K562 (cell line): ENCODE measurements around the gene DHDH. TPM values are rescaled to one million over a fixed set of nuclear protein-coding genes. Genes with fewer than 3 reads are reported as not detected.

Experiments used
- ATAC-seq: fragments of 200-7000 bp; cut with Tn5 transposase; 3 replicates; pipeline ENCODE4 v1.9.1; 2020; ENCODE audit warnings: moderate library complexity
- BruUV-seq: library from RNA; stranded (reverse); fragments of 400-500 nt; replicated peaks from 2 replicates; lab custom pipeline; 2021; lab: Mats Ljungman, UMichigan
- CTCF ChIA-PET: fragments of 300-600 bp; formaldehyde crosslinking; extraction: SDS; loops from one replicate; lab custom pipeline; 2021; ENCODE audit warnings: low intra/inter-chr PET ratio; lab: Yijun Ruan, JAX
- POLR2A ChIA-PET: fragments of 300-600, 350-650 bp; sonication (Branson Sonifier 250); formaldehyde crosslinking; extraction: SDS; loops from one replicate; lab custom pipeline; 2021; ENCODE audit warnings: antibody characterized with exemption, inconsistent platforms; lab: Yijun Ruan, JAX
- DNase-seq, 4 experiments: peaks; one replicate each; pipeline versions ENCODE4 v3.0.0 to v3.0.0-alpha.2; 2011 to 2018; ENCODE audit warnings: low spot score in 3 of 4, mixed read lengths in 3 of 4; ENCODE audit errors: extremely low read depth in 1 of 4
- FAIRE-seq: peaks from 2 replicates; lab custom pipeline; 2011; peaks lifted over from hg19 to GRCh38; lab: Jason Lieb, UNC
- H2AFZ ChIP-seq: 2 replicates; pipeline ENCODE4 v1.6.0; 2011; ENCODE audit warnings: low read depth, low read length, control low read depth, inconsistent platforms
- H3K27ac ChIP-seq: fragments of 200-600 bp; 3 replicates; pipeline ENCODE4 v1.8.0; 2011; ENCODE audit warnings: low read depth, mild to moderate bottlenecking, control low read depth, inconsistent platforms, low read length, moderate library complexity, mixed read lengths; ENCODE audit errors: extremely low read depth
- H3K27me3 ChIP-seq, 2 experiments: fragments of 300-600 bp in 1 of 2; 2 replicates in 1 of 2; 3 replicates in 1 of 2; pipeline versions ENCODE4 v1.6.0 to v1.8.0; 2011; ENCODE audit warnings: inconsistent platforms in 2 of 2, low read length in 2 of 2, mild to moderate bottlenecking in 1 of 2, mixed read lengths in 1 of 2, moderate library complexity in 1 of 2; ENCODE audit not compliant: control insufficient read depth in 2 of 2, insufficient read depth in 2 of 2
- H3K36me3 ChIP-seq: fragments of 300-600 bp; 3 replicates; pipeline ENCODE4 v1.8.0; 2011; ENCODE audit warnings: mild to moderate bottlenecking, low read length, inconsistent platforms; ENCODE audit not compliant: control insufficient read depth, insufficient read depth
- H3K4me1 ChIP-seq, 2 experiments: fragments of 200-600 bp in 1 of 2; replicated peaks in 1 of 2; 2 replicates in 1 of 2; 3 replicates in 1 of 2; pipeline versions ENCODE4 v1.5.1 to v1.8.0; 2011; ENCODE audit warnings: inconsistent platforms in 2 of 2, low read length in 2 of 2, mild to moderate bottlenecking in 1 of 2, mixed read lengths in 1 of 2, moderate library complexity in 1 of 2; ENCODE audit not compliant: control insufficient read depth in 2 of 2, insufficient read depth in 2 of 2
- H3K4me2 ChIP-seq: 2 replicates; pipeline ENCODE4 v1.6.1; 2011; ENCODE audit warnings: low read length, control low read depth, inconsistent platforms, mixed read lengths; ENCODE audit not compliant: insufficient read depth
- H3K4me3 ChIP-seq: fragments of 200-600 bp; sonication (generic), shearing (Covaris generic); 2 replicates; pipeline ENCODE4 v1.5.1; 2016; ENCODE audit warnings: control low read depth, inconsistent platforms
- H3K79me2 ChIP-seq: fragments of 200-600 bp; 3 replicates; pipeline ENCODE4 v1.8.0; 2011; ENCODE audit warnings: low read length, inconsistent platforms; ENCODE audit not compliant: control insufficient read depth, insufficient read depth
- H3K9ac ChIP-seq, 2 experiments: 2 replicates each; pipeline versions ENCODE4 v1.6.0 to v1.6.1; 2011; ENCODE audit warnings: low read depth in 2 of 2, low read length in 2 of 2, control low read depth in 1 of 2, inconsistent platforms in 1 of 2, mild to moderate bottlenecking in 1 of 2, mixed read lengths in 1 of 2; ENCODE audit not compliant: insufficient read depth in 1 of 2
- H3K9me1 ChIP-seq: one replicate; pipeline ENCODE4 v1.6.0; 2011; ENCODE audit warnings: inconsistent platforms, mild to moderate bottlenecking, low read length, moderate library complexity; ENCODE audit not compliant: control insufficient read depth, insufficient read depth
- H3K9me3 ChIP-seq: replicated peaks from 2 replicates; pipeline ENCODE4 v1.5.1; 2011; ENCODE audit warnings: low read depth, low read length, inconsistent platforms; ENCODE audit not compliant: control insufficient read depth, insufficient read depth
- H4K20me1 ChIP-seq: replicated peaks from 2 replicates; pipeline ENCODE4 v1.6.1; 2011; ENCODE audit warnings: low read length, inconsistent platforms, mixed read lengths; ENCODE audit not compliant: control insufficient read depth, insufficient read depth
- BCOR ChIP-seq: fragments of 450-650 bp; IDR thresholded peaks from 2 replicates; pipeline ENCODE4 v1.6.1; 2016
- CHD7 ChIP-seq: fragments of 200-600 bp; sonication (generic); IDR thresholded peaks from one replicate; pipeline ENCODE4 v1.6.1; 2012; ENCODE audit warnings: mild to moderate bottlenecking, low read depth, low read length, inconsistent platforms
- RCOR1 ChIP-seq, 2 experiments: IDR thresholded peaks; 2 replicates each; pipeline ENCODE4 v1.6.1; 2012; ENCODE audit warnings: low read depth in 2 of 2, low read length in 2 of 2, borderline replicate concordance in 1 of 2, improper control_type of control experiment in 1 of 2
- TAL1 ChIP-seq: fragments of 450-650 bp; IDR thresholded peaks from 2 replicates; pipeline ENCODE4 v1.6.1; 2016; ENCODE audit warnings: mild to moderate bottlenecking
- USF1 ChIP-seq: sonication (generic); formaldehyde crosslinking; IDR thresholded peaks from 2 replicates; pipeline ENCODE4 v1.9.0; 2022; ENCODE audit warnings: mild to moderate bottlenecking, missing genetic modification reagents
- WGBS: fragments of 100-300 bp; shearing (Covaris generic); methylation state at CpG from one replicate; pipeline ENCODE4 v1.1.6; 2016; ENCODE audit warnings: low coverage, mixed read lengths; ENCODE audit not compliant: insufficient coverage; ENCODE audit errors: missing lambda C conversion rate; 5-methylcytosine and 5-hydroxymethylcytosine counted together
- in situ Hi-C: fragments of 300-500 bp; cut with MboI; formaldehyde crosslinking; loops from 4 replicates; pipeline ENCODE4 v1.15.0; 2018; ENCODE audit warnings: inconsistent platforms, mixed read lengths
- intact Hi-C: fragments of 100-400 bp; cut with micrococcal nuclease; formaldehyde crosslinking; loops from 2 replicates; pipeline ENCODE4 v1.14.2; 2022
- polyA plus RNA-seq, 8 experiments: library from polyadenylated mRNA; depleted of rRNA in 4 of 8; stranded (reverse) in 5 of 8; unstranded in 3 of 8; fragments of >200 nt; fragmentation: Nextera tagmentation in 2 of 8; fragmentation: Illumina TruSeq in 1 of 8; extraction: Ambion mirVana in 2 of 8; extraction: Trizol in 1 of 8; gene quantifications; 2 replicates each; pipeline versions ENCODE4 v1.2.1 to v1.2.3, GENCODE V29; 2011 to 2014; ENCODE audit warnings: inconsistent platforms in 1 of 8, missing spikeins in 1 of 8
- total RNA-seq, 7 experiments: library from RNA; depleted of rRNA in 6 of 7; stranded (reverse); fragments of >200 nt in 6 of 7; fragmentation: Illumina TruSeq in 2 of 7; extraction: Trizol in 2 of 7; gene quantifications; 2 replicates each; pipeline versions ENCODE4 v1.2.1 to v1.2.3, GENCODE V29; 2011 to 2021; ENCODE audit warnings: low replicate concordance in 1 of 7

The DHDH gene
- total and polyA plus RNA-seq, 9 of the 15 experiments (the other 6 are each of a cell fraction or from before 2014, with no cell fraction given), result 0.37 to 1.9 (median 0.87) TPM

- TF ChIP-seq RCOR1 (IDR thresholded peaks at IDR 0.05; ENCODE audit: borderline replicate concordance in 1 of 2, low read depth in 2 of 2, low read length in 2 of 2) (0 out of 4 replicates have a peak, but pooled peaks of 1 of the 2 experiments have one; percentile 10), BCOR (peak; percentile 52; the same call in 1 of the 2 replicates)
- TF ChIP-seq, all 486 proteins: peak for 10
Measured at GRCh38 chr19:48959341-48960239, 26.1 kb downstream of the DHDH start (continued).

- CTCF ChIA-PET, result no interaction called here
- FAIRE-seq, result no peak
- no peak for TF ChIP-seq CHD7
- no peak for TF ChIP-seq TAL1
- peak; percentile 19; the same call in 1 of the 2 replicates for TF ChIP-seq USF1 (CRISPR knock-in tag)
Measured at GRCh38 chr19:48961051-48961649, 27.7 kb downstream of the DHDH start.

More at GRCh38 chr19:48961051-48961649, 27.7 kb downstream of the DHDH start:
- H3K4me3 ChIP-seq, result no peak overlapping the region
- H3K27ac ChIP-seq, result peak overlapping the region; percentile 99
- POLR2A ChIA-PET, result interaction anchor here (1.3 to 1.9 kb wide), 4 partner anchors 10 to 89 kb away, joined by 4 to 43 read pairs (median 8); partner anchors contain the start of gene PPP1R15A
- in situ Hi-C loops, result loop anchor here (10.0 kb wide), 1 partner anchor 86 kb away; the partner anchor contains the start of gene PPP1R15A
- H3K36me3 ChIP-seq, result peaks cover 27% of the 10 kb centered on the region
- H3K27me3 ChIP-seq, result no peaks in the 10 kb centered on the region
- intact Hi-C loops, result no loop called here
- DNase-seq, result peak in 1 of 4 experiments; percentile 39
- no peaks in the 10 kb centered on the region for H3K9me1 ChIP-seq
- peaks cover 21 to 43% of the 10 kb centered on the region in 2 experiments for H3K4me1 ChIP-seq
- H2AFZ ChIP-seq, result no peak overlapping the region
- no peaks in the 10 kb centered on the region for H3K9me3 ChIP-seq
- H3K79me2 ChIP-seq, result peaks cover 41% of the 10 kb centered on the region
- H3K4me2 ChIP-seq, result no peak overlapping the region
- peaks cover 10% of the 10 kb centered on the region for H4K20me1 ChIP-seq
- no TSS peak for BruUV-seq
- peak overlapping the region in 1 of 2 experiments; percentile 93; a peak in 1 of 4 replicates for H3K9ac ChIP-seq
- 73% methylated on average over 10 of the region's 19 CpGs for WGBS
- no peak for ATAC-seq
